GM18526 (cell line): ENCODE measurements around the gene ARHGAP15.

Experiments used
- POLR2A ChIP-seq: IDR thresholded peaks from 3 replicates; pipeline ENCODE4 v1.6.1; 2011; ENCODE audit not compliant: insufficient read length; ENCODE audit errors: extremely low read depth

ARHGAP15 gene

DNA sequence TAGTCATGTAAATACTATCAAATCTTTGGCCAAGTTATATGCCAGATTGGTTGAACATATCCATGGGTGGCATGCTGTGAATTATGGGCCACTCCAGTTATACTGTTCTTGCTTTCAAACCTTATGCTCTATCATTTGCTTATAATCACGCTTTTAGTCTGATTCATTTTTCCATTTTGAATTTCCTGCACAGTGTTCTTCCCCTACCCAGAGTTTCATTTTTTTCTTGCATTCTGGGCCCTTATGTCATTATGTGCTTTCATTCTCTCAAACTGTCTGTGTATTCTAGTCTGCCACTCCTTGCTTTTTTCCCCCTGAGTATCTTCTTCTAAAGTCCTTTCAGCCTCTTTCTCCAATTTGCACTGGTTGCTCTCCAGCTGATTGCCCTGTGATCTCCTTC, 364.1 kb downstream of the ARHGAP15 start:
- TF ChIP-seq POLR2A = no peak

DNA sequence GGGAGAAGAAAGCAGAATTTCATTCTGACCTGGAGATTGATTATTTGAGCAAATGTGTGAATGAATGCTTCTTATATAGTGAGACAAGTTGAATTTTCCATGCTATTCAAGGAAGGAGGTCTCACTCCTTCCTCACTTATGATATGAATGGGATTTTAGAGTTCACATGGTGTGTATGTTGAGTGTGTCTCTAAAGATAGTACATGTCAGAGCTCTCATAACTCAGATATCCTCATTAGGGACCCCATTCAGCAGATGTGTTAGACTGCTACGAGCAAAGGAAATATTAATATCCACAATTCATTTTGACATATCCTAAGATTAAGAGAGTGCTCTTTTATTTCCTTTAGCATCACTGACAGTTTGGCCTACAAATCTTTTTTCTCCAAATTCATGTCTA, 368.5 kb downstream of the ARHGAP15 start:
- TF ChIP-seq POLR2A = no peak

DNA sequence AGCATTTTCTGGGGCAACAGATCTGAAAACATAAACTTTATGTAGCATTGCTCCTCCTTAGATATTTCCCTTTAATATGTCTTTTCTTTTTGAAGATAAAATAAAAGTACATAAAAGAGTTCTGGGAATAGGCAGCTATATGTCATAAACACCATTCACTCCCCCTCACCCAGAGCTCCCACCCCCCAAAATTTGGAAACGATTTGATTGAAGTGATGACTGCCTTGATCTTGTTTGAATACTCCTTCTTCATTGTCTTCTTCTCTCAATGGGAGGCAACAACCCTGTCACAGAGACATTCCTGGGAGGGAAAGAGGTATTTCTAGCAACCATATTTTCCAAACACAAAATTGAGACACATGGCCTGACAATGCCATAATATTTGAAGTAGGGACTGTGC, 369.3 kb downstream of the ARHGAP15 start:
- TF ChIP-seq POLR2A = no peak

DNA sequence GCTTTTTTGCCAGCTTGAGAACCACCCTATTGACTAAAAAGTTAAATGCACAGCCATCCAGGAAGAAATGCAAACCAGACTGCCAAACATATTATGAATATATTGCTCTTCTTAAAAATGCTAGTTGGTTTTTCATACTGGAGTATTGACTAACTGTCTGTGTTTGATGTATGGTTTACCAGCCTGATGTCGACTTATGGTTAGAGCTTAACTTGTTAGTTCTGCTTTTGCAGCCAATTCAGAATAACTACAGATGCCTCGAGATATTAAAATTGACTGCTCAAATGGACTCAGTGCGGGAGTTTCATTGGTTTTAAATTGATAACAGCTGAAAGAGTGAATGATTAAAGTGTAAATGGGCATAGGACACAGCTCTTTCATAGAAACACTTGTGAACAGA, 369.8 kb downstream of the ARHGAP15 start:
- no peak for TF ChIP-seq POLR2A

DNA sequence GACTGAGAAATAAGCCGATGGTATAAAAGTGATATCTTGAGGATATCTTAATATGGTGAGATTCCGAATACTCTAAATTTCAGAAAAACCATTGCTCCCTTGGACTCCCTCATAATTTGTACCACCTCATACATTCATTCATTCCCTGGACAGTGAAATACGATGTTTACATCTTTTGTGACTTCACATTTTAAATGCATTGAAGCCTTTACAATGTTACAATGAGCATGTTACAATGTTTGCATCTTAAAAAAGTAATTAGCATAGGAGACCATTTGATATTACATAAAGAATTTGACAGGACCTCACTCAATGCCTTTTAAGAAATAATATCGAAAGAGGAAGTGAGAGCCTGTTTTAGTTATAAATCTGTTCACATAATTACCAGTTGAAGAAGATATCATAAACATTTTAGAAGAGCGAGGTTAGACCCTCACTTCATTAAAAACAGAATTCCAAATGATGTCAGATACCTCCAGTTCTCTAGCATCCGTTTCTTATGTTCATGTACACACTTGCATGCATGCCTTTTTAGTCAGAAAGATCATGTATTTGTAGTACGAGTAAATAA, 372.0 kb downstream of the ARHGAP15 start:
- TF ChIP-seq POLR2A = no peak

DNA sequence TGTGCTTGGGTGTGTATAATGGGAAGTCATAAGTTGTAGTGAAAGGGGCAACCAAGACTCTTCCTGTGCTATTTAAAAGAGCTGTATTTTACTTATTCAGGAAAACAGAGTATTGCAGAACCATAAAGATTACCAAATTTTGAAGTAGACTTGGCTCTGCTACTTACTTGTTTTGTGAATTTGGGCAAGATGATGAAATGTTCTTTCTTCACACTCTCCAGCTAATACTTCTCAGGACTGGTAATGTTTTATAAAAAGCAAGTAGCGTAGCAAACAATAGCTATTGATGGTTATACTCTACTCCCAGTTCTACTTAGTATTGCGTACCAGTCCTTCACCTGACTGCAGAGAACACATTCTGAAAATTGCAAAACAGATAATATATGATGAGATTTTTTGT, 374.1 kb downstream of the ARHGAP15 start:
- no peak for TF ChIP-seq POLR2A

DNA sequence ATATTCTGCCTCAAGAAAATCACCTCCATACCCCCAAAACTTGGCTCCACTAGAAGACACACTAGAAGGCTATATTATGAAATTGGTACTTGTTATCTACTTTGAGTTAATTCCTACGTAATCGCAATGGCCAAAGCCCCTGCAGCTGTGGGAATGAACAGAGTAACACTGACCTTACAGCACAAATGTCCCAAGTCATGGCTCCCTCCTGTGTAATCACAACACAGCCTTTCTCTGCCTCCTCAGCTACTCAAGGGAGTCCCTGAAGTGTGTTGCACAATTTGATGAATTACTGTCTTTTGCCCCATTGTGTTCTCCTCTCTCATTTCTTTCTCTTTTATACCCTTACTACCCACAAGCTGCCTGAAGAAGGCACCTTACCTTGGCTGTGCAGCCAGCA, 375.2 kb downstream of the ARHGAP15 start:
- no peak for TF ChIP-seq POLR2A

DNA sequence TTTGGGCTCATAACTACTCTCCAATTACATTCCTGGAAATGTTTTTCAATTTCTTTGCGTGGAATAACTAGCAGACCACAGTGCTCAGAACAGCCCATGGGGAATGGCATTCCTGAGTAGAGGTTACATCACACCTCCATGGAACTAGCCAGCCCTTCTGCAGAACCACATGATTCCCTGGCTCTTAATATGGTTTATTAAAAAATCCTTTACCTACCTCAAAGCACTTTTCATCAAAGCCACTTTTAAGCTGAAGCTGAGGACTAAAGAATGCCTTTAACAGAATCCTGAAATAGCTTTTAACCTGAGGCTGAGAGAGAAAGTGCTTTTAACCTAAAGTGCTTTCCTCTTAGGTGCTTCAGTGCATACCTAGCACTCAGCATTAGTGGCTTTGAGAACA, 376.3 kb downstream of the ARHGAP15 start:
- TF ChIP-seq POLR2A = no peak

DNA sequence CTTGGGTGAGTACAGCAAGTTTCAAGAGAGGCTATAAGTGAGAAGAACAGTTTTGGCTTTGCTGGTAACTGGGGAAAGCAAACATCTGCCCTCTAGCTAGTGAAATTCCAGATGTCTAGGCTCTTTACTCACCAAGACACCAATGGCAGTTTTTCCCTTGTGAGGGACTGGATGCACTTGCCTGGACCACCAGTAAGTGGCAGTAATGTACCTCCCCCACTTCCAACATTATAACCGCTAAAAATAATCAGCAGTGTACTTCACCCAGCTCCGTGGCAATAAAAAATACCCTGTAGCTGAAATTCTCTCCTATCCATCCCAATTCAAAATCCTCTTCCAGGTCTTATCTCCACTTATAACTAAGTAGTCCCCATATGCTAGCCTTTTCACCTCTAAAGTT, 383.9 kb downstream of the ARHGAP15 start:
- no peak for TF ChIP-seq POLR2A

DNA sequence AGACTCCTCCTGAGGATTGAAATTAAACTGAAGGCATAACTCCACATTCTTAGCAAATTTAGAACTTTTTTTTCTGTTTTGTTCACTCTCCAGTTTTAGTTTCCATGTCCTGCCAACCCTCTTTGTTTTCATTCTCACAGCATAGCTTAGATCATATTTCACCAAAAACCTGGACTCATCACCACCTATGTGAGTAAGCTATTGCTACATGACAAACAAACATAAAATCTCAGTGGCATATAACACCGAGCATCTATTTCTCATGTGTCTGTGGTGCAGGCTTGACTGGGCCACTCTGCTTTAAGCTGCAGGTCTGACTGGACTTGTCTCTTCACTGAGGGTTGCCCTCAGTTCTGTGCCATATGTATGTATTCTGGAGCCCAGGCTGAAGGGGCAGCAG, 385.2 kb downstream of the ARHGAP15 start:
- no peak for TF ChIP-seq POLR2A

DNA sequence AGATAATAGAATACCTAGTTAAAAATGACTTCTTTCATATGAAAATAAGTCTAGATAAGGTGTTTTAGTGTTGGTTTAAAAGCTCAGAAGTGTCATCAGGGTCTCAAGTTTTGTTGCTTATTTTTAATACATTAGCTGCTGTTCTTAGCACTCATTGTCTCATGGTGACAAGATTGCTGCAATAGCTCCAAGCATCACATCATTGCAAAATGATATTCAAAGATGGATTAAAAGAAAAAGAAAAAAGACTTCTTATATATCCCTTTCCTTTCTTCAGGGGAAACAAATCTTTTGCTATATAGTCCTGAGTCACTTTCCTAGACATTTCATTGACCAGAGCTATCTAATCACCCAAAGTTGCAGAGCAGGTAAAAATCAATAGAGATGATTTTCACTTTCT, 386.1 kb downstream of the ARHGAP15 start:
- no peak for TF ChIP-seq POLR2A

DNA sequence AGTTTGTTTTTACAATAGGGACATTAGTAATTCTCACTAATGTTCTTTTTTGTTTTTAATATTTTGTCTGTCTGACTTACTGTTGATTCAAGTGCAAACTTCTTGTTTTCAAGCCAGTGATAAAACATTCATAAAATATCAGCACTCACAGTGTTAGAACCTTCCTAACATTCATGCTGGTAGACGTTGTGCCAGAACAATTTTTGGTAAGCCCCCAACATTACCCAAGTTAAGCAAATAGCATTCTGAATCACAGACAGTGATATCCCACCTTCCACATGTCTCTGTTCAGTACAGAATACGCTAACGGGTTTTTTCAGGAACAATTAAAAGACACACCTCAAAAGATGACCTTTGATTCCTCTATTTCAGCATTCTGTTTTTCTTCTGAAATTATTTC, 390.3 kb downstream of the ARHGAP15 start:
- TF ChIP-seq POLR2A = no peak

DNA sequence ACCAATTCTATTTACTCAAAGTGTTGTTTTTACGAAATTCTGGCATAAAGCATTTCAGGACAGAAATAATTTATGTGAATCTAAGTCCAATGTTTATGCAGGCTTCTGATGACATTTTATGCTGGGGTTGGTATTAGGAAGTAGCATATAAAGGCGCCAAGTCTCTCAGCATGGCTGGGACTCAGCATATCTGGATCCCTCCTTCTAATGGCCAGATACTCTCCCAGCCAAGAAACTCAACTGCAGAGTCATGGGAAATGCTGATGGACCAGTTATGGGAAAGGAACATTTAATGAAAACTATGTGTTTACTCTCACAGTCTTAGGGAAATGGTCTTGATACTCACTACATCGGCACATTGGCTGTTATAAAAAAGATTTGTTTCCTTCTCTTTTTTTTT, 392.2 kb downstream of the ARHGAP15 start:
- no peak for TF ChIP-seq POLR2A

DNA sequence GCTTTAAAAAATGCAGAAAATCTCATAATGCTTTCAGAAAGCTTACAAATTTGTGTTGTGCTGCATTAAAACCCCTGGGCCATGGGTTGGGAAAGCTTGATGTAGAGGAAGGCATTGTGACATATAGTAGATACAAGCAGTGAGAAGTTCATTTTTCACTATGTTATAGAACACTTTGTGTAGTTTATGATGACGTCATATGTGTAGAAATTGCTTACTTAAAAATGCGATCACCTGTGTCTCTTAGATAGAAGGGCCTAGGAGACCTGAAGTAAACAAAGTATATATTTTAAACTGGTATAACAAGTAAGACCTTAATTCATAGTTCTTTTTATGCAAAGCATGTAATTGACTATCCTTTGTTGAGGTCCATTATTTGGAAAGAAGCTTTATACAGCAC, 393.5 kb downstream of the ARHGAP15 start:
- no peak for TF ChIP-seq POLR2A

DNA sequence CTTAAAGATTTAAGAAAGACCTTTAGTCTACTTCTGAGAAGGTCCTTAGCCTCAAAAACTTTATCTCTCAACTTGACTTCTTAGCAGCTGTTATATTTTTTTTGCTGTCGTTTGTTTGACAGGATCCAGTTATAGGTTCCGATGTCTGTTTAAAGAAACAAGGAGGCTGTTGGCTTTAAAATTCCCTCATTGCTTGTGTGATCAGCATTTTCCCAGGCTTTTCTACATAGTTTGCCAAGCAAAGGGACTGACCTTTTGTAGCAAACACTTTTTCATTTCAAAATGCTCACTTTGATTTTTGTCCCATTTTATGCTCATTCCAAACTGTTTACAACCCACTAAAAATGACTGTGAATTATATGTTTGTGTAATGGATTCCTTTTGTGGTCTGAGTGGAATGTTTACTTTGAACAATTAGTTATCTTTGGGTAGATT, 394.9 kb downstream of the ARHGAP15 start:
- TF ChIP-seq POLR2A = no peak

DNA sequence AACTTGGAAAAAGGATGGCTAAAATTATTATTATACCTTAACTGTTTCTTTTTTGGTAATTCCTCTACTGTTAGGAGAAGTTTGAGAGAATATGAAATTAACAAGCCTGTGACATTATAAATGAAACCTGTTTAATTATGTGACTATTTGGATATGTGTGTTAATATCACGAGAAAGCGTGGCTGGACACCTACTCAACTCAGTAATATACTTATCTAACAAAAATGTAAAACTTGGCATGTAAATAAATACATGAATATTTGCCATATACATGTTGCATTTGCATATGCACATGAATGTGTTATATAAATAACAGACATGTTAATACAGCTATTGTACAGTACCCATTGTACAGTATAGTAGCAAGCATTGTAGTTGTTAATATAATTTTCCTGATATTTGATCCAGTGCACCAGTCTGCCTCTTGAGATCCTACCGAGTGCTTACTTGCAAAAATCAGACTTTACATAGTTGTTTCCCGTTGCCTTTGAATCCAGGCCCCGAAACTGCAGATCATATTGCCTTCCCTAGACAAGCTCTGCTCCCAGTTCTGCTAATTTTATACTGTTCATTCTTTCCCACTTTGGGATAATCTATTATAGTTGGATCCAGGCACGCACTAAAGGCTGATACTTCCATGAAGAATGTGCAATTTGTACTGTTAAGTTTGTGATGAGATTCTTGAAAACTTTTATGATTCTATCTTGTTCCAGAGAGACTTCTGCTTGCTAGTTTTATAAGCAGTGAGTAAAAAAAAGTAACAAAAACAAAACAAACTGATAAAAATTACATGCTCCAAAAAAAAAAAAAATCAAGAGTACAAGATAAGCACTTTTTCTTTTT, 395.6 kb downstream of the ARHGAP15 start:
- TF ChIP-seq POLR2A = no peak

DNA sequence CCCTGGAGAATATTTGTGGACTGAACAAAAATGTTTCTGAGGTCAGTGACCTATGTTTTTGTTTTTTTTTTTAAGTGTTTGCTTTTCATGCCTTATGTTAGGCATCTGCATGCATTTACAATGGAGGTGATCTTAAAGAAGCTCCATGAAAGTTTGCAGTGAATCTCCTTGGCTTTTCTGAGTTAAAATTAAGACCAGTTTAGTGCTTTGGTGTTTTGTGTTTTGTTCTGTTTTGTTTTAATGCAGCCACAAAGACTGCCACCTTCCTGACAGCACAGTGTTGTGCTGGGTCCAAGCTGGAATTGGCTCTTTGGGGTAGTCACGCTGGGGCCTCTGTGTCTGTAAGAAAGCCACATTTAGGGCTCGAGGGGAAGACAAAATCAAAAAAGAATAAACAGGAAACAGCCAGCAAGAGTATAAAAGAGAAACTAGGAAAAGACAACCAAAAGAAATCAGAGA, 396.2 kb downstream of the ARHGAP15 start:
- TF ChIP-seq POLR2A = no peak

DNA sequence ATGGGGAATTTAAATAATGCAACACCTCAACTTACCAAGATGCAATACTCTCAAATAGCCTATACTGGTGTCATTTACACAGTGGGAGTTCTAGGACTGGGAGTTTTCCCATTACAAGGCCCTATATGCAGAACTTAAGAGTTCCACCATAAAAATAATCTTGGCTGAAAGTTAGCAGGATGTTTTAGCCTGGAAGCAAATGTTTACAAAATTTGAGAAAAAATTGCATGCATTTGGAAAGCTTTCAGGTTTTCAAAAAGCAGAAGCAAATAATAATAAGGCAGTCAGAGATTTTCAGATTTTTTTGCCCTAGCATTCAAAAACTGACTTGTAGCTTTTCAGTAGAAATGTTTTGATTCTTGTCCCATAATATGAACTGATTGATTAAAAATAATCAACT, 397.3 kb downstream of the ARHGAP15 start:
- no peak for TF ChIP-seq POLR2A

DNA sequence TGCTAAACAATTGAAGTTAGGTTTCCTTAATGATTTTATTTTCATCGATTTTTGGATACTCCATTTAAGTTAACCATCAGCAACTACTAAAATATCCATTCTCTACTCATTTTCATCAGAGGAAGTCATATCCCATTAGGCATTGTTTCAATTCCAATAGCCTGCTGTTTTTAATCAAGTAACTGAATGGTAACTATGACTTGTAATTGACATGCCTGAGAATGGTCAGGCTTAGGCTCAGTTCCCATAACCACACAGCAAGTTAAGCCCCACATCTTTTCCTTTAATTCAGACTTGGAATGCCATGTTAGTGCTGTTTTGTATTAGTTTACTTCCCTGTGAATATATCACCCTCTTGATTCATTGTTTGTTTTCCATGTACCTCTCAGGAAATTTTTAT, 398.8 kb downstream of the ARHGAP15 start:
- TF ChIP-seq POLR2A = no peak
